ENCODE data around the gene SPTLC1. TPM values are rescaled to one million over a fixed set of nuclear protein-coding genes. Genes with fewer than 3 reads are reported as not detected.

SPTLC1 gene
- total RNA-seq, 1 donor from 2014 or later: 105 TPM

DNA sequence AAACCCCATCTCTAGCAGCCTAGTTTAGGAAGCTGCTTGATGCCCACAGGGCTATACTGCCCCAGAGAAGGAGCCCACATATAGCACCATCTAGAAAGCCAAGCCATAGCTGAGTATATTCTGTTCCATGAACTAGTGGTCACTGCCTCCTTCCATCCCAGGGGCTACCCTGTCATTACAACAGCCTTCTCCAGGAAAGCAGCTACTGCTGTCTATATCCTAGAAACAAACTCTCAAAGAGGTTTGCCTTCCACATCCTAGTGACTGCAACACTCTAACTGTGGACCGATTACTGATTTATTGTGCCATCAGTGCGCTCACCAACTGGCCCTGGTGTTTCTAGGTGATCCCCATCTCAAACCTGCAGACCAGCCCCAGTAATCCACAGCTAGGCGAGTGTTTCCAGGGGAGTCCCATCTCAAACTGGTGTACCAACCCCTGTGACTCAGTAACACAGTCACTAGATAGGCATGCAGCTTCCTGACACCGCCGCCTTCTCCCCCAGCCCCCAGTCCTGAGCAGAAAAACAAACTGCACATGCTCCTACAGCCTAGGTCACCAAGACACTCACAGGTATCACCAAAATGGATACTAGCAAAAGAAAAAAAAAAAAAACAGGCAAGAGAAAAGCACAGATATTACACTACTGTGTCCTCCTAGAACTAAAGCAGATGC, 14.8 kb downstream of the SPTLC1 start:
- DNase-seq (ENCODE audit: extremely low read depth, low read depth, low spot score): no peak

DNA sequence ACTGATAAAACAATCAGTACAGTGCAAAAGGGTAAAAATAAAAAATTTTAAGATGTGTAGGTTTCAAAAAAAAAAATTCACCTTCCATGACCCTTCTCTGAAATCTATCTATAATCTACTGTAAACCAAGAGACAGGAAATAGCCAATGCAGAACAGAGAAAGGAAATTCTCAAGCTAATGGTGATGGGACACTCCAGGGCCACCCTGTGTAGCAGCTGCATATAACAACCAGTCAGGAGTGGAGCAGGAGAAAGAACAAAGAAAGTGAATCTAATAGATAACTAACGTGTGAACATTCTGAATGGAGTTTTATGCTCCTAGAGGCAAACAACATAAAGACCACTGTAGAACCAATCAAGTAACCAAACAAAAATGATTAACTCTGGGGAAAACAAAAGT, 16.6 kb downstream of the SPTLC1 start:
- no peak for DNase-seq (ENCODE audit: extremely low read depth, low read depth, low spot score)

DNA sequence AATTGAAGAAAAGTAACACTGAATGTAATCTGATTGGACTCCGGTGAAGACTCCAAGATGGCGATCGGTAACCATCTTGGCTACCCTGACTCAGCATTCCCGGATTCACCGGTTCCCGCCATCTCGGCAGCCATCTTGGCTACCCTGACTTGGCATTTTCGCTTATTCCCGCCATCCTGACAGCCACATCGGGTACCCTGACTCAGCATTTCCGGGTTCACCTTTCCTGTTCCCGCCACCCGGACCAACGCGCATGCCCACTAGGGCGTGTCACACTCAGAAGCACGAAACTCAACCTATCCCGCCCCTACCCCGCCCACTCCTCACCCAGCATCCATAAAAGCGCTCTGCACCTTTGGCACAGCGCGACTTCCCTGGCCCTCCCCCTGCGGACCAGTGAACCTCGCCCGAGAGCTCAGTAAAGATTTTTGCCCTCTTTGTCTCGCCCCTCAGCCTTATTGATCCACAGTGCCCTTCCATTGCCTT, 17.2 kb downstream of the SPTLC1 start:
- DNase-seq (ENCODE audit: extremely low read depth, low read depth, low spot score): peak; percentile 73

DNA sequence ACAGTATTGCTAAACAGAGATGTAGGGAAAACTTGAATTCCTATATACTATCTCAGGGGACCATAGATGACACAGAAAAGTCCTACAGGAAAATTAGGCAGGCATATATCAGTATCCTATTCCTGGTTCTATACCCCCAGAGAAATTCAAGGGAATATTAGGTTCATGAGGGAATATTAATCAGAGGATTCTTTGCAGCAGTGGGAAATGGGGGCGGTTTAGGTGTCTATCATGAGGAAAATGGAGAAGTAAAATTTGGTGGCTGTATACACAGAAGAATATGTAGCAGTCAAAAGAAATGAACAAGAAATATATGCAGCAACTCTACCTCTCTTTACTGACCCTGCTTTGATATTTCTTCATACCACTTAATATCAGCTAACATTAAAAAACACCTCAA, 20.0 kb downstream of the SPTLC1 start:
- no peak for DNase-seq (ENCODE audit: extremely low read depth, low read depth, low spot score)

DNA sequence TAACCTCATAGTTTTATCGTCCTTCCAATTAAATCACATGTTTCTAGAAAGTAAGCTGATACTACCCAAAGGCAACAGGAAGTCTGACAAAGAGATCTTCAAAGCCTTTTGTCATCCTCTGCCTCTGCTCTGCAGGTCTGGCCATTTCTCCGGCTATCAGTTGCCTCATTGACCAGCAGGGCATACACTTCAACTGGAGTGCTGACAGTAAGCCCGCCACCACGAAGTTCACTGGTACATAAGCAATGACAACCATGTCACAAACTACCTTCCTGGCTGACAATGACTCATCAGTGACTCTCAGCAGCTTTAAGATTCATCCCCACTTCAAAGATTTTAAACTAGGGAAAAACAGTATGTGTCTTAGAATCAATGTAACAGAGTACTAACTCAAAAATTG, 20.6 kb downstream of the SPTLC1 start:
- DNase-seq (ENCODE audit: extremely low read depth, low read depth, low spot score): no peak

DNA sequence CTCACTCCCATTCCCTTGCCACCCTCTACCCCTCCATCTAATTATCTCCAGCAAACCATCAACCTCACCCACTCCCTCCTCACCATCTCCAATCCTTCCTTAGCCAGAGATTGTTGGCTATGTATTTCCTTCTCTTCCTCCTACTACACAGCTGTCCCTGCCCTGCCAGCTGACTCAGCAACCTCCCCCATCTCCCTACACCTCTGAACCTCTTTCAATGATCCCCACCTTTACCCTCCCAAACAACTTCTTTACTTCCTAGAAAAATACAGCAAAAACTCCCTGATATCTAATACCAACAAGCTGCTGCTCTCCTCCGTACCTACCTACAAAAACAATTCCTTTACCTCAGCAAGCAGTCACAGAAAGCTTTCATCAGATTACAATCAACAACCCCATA, 37.3 kb downstream of the SPTLC1 start:
- no peak for DNase-seq (ENCODE audit: extremely low read depth, low read depth, low spot score)

DNA sequence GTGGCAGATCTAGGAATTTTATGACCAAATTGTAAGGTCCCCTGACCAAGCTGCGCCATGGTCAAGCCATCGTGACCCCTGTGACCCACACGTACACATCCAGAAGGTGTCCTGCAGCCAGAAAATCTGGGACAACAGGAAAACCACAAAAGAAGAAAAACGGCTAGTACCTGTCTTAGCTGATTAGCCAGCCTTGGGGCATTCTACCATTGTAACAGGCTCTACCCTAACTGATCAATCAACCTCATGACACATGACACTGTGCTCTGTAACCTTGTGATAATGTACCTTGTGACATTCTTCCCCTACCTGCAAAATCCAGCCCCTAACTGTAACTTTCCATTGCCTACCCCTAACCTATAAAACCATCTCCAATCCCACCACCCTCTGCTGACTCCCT, 43.6 kb downstream of the SPTLC1 start:
- DNase-seq (ENCODE audit: extremely low read depth, low read depth, low spot score): no peak

DNA sequence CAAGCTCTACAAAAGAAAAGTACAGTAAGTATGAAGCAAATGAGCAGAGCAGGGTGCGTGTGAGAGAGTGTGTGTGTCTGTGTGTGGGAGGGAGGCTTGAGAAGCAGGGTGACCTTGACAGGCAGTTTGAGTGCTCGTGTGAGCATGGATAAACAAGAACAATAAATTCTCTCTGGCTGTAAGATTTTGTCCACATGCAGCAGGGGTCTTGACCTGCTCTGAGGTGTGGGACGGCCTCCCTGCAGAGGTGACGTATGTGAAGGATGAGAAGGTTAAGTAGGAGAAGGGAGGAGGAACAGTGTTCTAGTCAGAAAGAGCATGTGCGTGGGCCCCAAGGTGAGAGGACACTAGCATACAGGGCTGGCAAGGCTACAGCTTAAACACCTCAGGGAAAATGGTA, 49.0 kb downstream of the SPTLC1 start:
- DNase-seq (ENCODE audit: extremely low read depth, low read depth, low spot score): no peak

DNA sequence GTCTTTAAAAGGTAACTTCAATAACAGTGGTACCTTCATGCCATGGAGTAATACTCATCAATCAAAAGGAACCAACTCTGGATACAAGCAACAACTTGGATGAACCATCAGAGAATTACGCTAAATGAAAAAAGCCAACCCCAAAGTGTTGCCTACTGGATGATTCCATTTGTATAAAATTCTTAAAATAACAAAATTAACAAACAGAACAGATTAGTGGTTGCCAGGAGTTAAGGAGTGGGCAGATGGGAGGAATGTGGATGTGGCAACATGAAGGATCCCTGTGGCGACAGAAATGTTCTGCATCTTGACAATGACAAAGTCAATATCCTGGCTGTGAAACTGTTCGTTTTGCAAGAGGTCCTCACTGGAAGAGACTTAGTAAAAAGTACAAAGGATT, 50.5 kb downstream of the SPTLC1 start:
- DNase-seq (ENCODE audit: extremely low read depth, low read depth, low spot score): no peak

DNA sequence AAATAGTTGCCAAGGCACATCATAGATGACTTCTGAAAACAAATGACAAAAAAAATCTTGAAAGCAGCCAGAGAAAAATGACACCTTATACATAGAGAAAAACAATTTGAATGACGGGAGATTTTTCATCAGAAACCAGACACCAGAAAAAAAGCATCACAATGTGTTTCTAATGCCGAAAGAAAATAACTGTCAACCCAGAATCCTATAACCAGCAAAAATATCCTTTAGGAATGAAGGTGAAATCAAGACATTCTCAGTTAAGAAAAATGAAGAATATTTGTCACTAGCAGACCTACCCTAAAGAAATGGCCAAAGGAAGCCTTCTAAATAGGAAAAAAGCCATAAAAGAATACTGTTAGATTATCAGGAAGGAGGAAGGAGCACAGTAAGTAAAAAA, 54.0 kb downstream of the SPTLC1 start:
- no peak for DNase-seq (ENCODE audit: extremely low read depth, low read depth, low spot score)

DNA sequence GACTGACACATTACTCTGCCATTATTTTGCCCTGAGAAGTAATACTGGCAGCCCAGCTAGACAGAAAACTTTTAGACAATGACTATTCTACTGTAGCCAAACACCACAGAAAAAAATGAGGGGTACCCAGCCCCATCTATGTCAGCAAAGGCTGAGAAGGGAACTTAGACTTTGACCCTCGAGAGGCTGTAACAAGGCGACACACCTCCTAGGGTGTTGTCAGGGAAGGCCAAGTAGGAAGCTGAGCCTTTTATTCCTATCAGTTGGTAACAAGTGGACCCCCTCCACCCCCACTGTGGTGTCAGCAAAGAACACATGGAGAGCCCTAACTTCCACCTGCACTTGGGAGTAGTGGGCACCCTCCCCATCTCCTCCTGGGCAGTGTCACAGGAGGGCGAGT, 55.6 kb downstream of the SPTLC1 start:
- DNase-seq (ENCODE audit: extremely low read depth, low read depth, low spot score): no peak

DNA sequence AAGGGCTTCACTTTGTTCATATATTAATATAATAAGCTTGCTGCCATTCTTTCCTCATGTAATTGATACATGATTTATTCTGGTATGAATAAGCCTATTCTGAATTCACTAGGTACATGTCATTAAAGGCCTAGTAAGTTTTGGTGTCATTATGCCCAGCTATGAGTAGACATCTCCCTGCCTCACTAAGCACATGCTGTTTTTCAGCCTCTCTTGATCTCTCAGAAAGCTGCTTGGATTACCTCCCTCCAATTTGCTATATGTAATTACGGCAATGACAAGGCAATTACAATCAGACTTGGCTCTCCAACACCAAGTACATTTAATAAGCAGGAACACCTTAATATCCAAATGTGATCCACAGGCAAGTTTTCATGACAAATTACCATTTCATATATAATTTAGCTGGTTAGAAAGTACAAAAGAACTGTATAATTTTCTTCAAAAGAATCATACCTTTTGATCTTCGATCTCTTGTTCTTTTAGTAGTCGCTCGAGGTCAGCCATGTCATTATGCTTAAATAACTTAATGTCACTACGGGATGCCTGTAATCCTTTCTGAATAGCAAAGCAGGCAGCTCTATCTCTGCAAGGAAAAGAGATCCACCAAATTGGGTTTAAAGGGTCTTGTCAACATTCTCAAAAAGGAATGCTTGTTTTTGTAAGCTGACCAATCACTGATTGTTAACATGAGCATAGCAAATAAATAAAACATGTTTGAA, 56.3 kb downstream of the SPTLC1 start:
- no peak for DNase-seq (ENCODE audit: extremely low read depth, low read depth, low spot score)

DNA sequence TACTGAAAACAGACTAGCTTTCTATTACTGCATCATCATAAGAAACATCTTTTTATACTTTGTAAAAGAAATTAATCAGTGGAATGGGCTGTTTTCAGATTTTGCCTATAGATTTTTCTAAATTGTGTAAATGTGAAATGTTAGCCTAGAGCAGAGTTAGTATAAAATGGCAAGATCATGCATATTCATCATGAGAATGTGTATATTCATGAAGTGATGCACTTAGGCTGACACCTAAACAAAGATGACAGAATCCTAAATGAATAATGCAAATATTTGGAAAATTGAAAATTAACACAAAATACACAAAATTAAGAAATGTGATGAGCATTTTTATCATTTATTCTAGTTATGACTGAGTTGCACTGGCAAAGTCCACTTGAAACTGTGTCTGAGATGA, 57.2 kb downstream of the SPTLC1 start:
- DNase-seq (ENCODE audit: extremely low read depth, low read depth, low spot score): no peak

DNA sequence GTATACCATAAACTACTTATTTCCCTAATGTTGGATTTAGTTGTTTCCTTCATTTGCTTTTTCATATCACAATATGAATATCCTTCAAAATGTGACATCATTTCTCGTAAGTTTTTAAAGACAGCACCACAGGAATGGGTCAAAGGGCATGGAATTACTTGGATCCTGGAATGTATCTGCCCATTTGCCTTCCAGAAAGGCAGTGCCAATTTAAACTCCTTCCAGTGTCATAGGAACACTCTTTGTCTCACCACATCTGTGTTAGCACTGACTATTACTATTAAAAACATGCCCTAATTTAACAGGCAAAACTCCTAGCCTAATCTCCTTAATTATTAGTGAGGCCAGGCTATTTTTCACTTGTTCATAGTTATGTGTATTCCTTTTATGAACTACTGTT, 58.0 kb downstream of the SPTLC1 start:
- no peak for DNase-seq (ENCODE audit: extremely low read depth, low read depth, low spot score)

DNA sequence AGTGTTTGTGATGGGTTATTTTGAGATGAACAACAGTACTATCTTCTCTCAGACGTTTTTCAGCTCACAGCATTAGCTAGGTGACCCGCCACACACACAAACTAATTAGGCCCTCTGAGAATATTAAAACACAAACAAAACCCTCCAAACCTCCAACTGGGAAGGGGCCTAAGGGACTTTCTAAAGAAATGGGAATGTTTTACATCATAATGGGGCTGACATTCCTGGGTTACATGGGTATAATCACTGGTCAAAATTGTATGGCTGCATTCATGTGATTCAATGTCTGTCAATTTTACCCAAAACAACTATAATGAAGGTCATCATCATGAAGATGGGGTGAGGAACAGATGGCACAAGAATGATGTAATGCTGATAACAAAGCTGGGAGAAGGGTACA, 59.6 kb downstream of the SPTLC1 start:
- no peak for DNase-seq (ENCODE audit: extremely low read depth, low read depth, low spot score)

DNA sequence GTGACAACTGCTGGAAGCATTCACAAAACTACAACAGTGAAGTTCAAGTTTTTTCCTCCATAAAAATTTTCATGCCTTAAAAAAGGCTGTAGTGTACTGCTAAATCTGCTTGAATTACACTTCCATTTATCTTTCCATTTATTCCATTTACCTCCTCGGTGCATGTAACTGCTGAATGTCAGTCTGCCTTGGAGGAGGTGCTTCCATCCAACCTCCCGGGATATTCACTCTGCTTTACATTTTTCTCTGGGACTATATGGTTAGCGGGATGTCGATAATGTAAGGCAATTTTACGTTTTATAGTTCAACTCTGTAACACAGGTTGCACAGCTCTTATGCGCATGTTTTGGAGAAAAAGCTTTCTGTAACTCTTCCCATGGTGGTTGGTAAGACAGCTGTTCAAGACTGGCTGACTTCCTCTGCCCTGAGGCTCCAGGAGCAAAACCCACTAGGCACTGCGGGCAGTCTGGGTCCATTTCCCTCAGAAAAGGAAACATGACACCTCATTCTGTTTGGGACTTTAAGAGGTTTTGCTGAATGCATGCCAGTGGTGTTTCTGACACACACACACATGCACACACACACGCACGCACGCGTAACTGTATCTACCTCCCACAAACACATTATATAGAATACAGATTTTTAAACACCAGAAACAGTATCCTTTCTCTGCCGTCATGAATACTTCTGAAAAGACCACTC, 66.1 kb downstream of the SPTLC1 start:
- no peak for DNase-seq (ENCODE audit: extremely low read depth, low read depth, low spot score)

DNA sequence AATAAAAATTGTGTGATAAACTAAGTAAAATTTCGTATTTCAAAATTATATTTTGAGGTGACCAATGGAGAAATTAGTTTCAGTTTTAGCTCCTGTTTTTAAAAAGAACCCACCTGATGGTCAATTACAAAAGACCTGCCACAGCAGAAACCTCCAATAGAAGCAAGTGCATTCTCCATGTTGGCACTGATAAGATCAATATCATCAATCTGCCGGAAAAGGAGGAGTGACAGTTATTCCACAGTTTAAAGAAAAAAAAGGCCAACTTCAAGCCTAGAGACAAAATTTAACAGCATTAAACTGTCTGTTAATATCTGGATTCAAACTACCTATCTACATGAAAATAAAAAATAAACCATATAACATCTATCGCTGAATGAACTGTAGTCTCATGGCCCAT, 67.7 kb downstream of the SPTLC1 start:
- no peak for DNase-seq (ENCODE audit: extremely low read depth, low read depth, low spot score)

DNA sequence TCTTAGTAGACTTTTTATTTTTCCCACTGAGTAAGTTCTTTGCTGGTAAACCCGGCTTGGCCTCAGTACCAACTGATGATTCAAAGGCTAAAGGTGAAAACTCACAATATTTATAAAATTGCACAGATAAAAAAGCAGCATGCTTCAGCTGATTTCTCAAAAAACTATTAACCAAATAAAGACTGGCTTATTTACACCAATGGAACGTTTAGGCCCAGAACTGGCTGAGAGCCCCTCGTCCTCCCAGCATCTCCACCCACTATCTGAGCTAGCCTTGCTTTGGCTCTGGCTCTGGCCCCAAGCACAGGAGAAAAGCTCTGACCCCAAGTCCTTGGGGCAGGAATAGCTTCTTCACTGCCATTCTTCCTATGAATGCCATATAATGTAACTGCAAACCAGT, 68.5 kb downstream of the SPTLC1 start:
- no peak for DNase-seq (ENCODE audit: extremely low read depth, low read depth, low spot score)

DNA sequence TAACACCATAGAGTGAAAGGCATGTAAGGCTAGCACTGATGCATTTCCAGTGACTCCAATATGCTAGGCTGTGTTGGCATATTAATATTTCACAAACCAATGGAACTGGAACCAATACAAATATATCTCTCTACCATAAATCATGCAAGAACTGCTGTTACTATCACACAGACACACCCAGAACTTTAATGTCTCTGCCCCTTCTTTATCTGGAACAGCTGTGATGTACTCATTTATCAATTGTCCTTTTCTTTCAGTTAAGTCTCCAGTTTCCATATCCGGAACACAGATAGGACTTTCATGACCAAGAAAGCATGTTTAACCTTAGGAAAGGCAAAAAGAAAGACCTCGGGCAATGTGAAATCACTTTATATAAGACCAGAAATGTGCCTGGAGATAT, 70.3 kb downstream of the SPTLC1 start:
- no peak for DNase-seq (ENCODE audit: extremely low read depth, low read depth, low spot score)

DNA sequence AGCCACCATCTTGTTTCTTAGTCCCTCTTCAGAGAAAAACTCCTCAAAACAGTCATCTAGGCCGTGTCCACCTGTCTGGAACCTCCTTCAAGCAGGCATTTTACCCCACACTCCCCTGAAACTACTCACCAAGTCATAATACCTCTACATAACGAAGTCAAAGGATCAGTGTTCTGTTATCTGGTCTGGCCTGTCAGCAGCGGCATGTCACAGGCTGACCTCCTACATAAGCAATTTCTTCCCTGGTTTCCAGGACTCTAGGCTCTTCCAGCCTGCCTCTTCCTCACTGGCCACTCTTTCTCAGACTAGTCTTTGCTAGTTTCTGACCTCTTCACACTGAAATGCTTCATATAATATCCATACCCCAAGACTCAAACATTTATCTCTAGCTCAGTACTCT, 72.2 kb downstream of the SPTLC1 start:
- no peak for DNase-seq (ENCODE audit: extremely low read depth, low read depth, low spot score)

DNA sequence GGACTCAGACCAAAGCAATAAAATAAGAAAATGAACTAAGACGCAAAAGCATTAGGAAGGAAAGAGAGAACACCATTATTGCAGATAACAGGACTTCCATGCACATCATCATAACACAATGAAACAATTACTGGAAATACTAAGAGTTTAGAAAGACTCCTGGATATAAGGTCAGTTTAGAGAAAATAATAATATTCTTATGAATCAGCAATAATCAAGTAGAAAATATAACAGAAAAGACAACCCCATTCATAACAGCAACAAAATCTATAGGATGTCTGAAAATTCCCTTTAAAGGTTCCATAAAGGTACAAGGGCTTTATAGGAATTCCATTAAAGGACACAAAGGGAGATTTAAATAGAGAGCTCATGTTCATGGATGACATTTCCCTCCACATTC, 73.0 kb downstream of the SPTLC1 start:
- DNase-seq (ENCODE audit: extremely low read depth, low read depth, low spot score): no peak

DNA sequence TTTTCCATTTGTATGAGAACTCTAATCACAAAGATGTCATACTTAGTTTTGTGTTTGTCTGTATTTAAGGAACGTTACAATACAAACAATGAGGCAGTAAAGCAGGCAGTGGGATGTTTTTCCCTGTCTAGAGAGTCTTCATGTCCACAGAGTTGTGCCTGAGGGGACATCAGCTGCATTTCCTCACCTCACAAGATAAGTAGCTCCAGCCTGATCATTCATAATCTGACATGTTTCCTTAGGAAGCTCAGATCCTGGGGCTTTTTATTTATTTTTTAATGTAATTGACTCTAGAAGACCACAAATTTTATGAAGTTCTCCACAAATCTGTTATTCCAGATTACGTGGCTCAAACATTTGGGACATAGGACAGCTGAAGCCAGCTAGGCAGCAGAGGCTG, 78.5 kb downstream of the SPTLC1 start:
- no peak for DNase-seq (ENCODE audit: extremely low read depth, low read depth, low spot score)
